HCEC 1CT (cell line): Measurements from ENCODE around the gene CCDC102B.
A peak's percentile ranks its signal among the peaks of the same experiment; 100 is the strongest.
"Not testable (repeated sequence)": the region's sequence is repeated elsewhere in the genome, so short reads cannot be mapped to it uniquely, and the experiment has no call there.

ENCODE experiments used
- DNase-seq: peaks from one replicate; pipeline ENCODE4 v3.0.0-alpha.2; 2017

CCDC102B gene

GRCh38 chr18:68983126-68983525 lies 185.2 kb downstream of the CCDC102B start:
- DNase-seq: no peak

DNA sequence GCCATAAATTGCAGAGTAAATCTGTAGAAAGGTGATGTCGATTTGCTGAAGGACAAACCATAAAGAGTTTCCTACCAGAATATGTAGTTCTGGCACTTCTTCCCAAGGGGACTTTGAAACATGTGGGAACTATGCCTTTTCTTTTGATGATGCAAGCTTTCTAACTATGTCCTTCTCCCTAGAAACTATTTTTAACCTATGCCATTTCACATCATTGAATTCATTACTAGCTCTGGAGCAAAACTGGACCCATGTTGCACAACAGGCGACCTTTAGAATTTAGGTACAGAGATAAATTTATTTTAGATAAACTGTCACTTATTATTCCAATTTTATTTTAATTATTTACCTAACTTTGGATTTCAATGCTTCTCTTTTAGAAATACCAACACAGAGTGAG lies 186.5 kb downstream of the CCDC102B start:
- DNase-seq: no peak

- DNase-seq: no peak
Observed at GRCh38 chr18:68985172-68985820, 187.4 kb downstream of the CCDC102B start.

DNA sequence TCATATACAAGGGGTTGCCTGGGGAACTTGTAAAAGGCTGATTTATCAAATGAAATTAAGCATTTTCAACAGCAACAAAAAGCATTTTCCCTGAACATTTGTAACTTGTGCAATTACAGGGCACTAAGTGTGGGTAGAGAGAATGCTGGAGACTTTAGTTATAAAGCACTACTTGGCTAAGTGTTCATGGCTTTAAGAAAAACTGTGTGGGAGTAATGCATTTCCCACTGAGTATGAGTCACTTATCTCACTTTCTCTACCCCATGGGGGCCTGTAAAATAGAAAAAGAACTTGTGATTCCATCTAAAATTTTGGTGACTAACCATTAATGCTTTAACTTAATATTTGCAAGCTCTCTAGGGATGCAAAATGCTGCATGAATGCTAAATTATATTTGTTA lies 193.4 kb downstream of the CCDC102B start:
- DNase-seq: no peak

- DNase-seq: no peak
Observed at GRCh38 chr18:68992719-68993482, 195.0 kb downstream of the CCDC102B start.

- DNase-seq: no peak
Observed at GRCh38 chr18:68995675-68996074, 197.8 kb downstream of the CCDC102B start.

DNA sequence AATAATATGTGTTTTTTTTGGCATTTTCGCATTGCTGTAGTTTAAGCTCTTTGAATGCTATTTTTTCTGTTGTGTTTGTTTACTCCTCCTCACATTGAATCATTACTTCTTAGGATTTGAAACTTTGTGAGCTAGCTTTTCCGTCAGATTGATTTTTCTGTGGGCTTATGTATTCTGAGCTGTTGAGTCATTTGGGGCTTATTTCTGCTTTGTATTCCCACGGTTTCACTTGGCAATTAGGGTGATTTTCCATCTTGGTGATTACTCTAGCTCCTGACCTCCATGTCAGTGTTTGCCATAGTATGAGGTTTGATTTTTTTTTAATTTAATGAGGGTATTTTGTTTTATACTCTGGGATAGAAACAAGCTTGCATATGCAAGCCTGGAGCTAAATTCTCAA lies 200.0 kb downstream of the CCDC102B start:
- no peak for DNase-seq

- DNase-seq: peak; percentile 4
Observed at GRCh38 chr18:69000366-69000765, 202.5 kb downstream of the CCDC102B start.

DNA sequence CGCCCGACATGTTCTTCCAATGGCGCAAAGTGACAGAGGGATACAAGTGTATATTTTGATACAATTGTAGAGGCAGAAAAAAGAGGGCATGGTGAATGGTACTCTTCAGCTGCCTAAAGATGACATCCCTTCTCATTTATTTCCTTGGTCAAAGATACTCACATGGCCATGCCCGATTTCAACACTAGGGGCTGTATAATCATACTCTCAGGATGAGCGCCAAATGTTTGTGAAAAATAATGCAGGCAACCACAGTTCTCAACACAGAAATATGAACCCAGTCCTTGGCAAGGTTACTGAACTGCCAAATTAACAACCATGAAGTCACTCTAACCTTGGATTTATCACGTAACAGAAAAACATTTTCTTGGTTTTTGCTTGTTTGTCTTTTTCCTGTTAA lies 204.4 kb downstream of the CCDC102B start:
- no peak for DNase-seq

GRCh38 chr18:69006212-69006611 lies 208.3 kb downstream of the CCDC102B start:
- not testable (repeated sequence) for DNase-seq

- no peak for DNase-seq
Observed at GRCh38 chr18:69008538-69008937, 210.7 kb downstream of the CCDC102B start.

DNA sequence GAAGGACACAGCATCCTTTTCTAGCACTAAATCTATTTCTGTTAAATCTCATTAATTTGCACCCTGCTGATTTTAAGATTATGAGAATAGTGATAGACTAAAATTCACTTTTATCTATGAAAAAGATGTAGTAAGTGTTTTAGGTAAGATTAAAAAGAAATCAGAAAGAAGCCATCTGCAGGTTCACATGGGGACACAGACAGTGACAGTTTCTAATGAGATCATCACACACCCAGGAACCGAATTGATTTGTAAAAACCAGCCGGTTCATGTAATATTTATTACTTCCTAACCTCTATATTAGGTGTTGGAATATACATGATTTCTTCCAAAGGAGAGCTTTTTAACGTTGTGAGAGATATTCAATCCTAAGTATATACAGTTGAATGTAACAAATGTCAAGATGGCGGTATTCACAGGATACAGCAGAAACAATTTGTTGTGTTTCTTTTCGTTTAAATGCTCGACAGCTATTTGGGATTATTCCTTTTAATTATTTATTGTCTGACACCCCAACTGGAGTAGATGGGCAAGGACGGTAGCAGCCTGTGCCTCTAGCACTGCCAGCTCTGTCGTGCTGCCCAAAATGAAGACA lies 223.4 kb downstream of the CCDC102B start:
- DNase-seq: no peak

DNA sequence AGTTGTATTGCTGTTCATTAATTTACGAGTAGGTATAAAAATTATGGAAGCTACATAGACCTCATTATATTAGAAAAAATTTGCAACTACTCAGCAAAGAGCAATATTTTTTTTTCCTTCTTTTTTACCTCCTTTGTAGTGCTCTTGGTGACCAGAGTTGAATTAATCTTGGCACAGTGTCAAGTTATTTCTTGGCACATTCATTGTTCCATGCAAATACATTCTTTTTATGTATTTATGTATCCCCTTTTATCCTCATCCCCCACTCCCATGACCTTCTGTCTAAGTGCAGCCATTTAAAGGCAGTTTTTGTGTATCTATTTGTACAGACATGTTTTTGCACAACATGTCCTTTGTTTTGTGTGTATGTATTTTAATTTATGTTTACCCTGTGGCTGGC lies 224.5 kb downstream of the CCDC102B start:
- no peak for DNase-seq

DNA sequence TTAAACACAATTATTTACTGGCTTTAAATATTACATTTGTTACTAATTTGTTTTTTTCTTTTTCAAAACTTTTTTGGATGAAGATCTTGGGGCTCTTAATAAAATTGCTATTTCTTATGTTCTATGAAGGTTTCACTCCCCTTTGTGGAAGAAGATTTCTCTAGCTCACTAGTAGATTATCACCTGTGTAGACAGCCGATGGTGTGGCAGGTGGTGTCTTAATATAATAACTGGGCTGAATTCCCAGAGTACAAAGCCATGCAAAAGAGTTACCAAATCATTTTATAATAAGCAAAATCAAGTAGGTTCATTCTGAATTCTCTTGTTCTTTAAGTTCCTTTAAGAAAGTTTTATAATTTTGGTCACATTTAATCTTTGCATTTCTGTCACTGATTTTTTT lies 233.7 kb downstream of the CCDC102B start:
- no peak for DNase-seq

- DNase-seq: no peak
Observed at GRCh38 chr18:69032009-69032408, 234.1 kb downstream of the CCDC102B start.

GRCh38 chr18:69035756-69036155 lies 237.9 kb downstream of the CCDC102B start:
- DNase-seq: no peak

DNA sequence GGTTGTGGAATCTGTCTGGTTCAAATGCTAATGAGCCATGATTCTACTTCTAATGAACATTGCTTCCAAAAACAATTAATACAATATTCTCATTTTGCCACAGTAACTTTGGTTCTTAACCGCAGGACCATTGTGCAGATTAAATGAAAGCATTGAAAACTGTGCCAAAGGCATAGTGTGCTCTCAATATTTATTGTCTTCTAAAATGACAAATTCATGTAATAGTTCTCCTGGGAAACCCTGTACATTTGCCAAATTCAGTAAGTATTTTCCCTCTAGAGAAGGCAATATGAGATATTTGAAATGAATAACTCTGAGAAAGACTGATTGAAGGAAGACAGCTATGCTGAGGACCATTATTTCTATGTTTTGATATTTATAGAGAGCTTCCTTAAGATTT lies 246.3 kb downstream of the CCDC102B start:
- DNase-seq: no peak

DNA sequence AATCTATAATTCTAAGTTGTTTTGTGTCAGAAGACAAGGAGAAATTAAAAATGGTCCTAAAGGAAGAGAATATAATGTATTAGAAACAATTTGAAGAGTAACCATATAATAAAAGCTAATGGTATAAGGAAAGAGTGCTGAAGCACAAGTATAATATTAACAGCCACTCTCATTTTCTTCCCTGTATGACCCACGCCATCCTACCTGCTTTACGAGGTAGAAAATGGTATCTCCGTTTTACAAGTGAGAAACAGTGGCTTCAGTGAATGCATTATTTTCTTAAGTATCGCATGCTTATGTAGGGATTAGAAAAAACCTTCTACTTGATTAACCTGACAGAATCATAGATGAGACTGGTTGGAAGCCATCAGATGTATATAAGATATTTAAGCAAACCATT lies 266.2 kb downstream of the CCDC102B start:
- no peak for DNase-seq

DNA sequence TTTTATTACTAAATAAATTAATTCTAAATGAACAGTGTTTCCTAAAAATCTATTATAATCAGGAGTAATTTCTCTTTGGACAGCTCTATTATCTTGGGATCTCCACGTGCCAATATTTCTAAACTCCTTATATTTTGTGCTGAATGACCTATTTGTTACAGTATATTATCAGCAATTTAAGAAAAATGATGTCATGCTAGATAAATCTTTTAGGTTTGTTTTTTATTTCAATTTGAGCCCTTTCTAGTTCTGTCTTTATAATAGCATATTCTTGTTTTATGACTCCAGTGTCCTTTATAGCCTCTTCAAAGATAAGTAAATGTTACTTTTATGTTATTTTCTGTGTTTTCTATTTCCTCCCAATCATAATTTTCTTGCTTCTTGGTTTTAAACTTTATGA lies 269.2 kb downstream of the CCDC102B start:
- DNase-seq: no peak

- no peak for DNase-seq
Observed at GRCh38 chr18:69071680-69072079, 273.8 kb downstream of the CCDC102B start.

DNA sequence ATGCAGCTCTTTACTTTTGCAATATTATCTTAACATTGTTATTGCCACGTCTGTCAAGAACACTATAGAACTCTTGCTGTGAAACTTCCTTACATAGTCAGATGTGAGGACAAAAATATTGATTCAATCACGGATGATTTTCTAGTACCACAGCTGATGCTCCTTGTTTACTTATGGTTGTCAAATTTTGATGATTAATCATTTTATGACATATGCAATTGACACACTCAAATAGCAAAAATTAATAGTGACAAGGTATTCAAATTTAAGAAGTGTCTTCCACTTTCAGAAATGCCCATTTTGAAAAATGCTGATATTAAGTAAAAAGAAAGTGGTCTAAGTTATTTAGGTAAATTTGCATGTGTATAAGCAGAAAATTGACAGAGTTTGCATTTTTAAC lies 284.0 kb downstream of the CCDC102B start:
- DNase-seq: no peak

- no peak for DNase-seq
Observed at GRCh38 chr18:69082499-69082898, 284.6 kb downstream of the CCDC102B start.

GRCh38 chr18:69085951-69086350 lies 288.1 kb downstream of the CCDC102B start:
- no peak for DNase-seq

DNA sequence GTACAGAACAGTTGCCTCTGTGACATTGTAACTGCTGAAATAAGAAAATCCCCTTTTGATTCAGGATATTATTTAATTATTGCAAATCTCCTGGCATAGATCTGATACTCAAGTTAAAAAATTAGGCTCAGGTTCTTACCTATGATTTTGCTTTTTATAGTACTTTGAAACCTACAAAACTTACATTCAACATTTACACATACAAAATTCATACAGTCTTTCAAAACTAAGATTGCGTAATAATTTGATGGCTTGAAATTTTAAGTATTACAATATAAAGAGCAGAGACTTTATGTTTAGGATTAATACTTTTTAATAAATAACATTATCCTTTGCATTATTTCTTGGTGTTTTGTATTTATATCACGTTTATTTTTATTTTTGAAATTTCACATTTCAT lies 291.1 kb downstream of the CCDC102B start:
- no peak for DNase-seq
